GM23248 (cell line): ENCODE measurements around the gene SRCIN1. TPM values are rescaled to one million over a fixed set of nuclear protein-coding genes. Genes with fewer than 3 reads are reported as not detected.
"Not testable (repeated sequence)": the region's sequence is repeated elsewhere in the genome, so short reads cannot be mapped to it uniquely, and the experiment has no call there.

Experiments used
- DNase-seq: peaks from one replicate; pipeline ENCODE4 v3.0.0-alpha.2; 2015
- H2AFZ ChIP-seq: fragments of 200-600 bp; sonication (generic); 2 replicates; pipeline ENCODE4 v1.6.1; 2016; ENCODE audit warnings: antibody characterized with exemption
- H3F3A ChIP-seq: fragments of 200-600 bp; sonication (generic); 2 replicates; pipeline ENCODE4 v1.6.1; 2016; ENCODE audit warnings: mild to moderate bottlenecking, antibody characterized with exemption, mixed run types; ENCODE audit not compliant: insufficient read depth
- H3K27ac ChIP-seq: fragments of 200-600 bp; sonication (generic); 2 replicates; pipeline ENCODE4 v1.5.1; 2016; ENCODE audit warnings: mild to moderate bottlenecking
- H3K27me3 ChIP-seq: fragments of 200-600 bp; sonication (generic); replicated peaks from 2 replicates; pipeline ENCODE4 v1.6.1; 2016; ENCODE audit warnings: mild to moderate bottlenecking; ENCODE audit not compliant: insufficient read depth
- H3K36me3 ChIP-seq: fragments of 200-600 bp; sonication (generic); 2 replicates; pipeline ENCODE4 v1.6.1; 2016; ENCODE audit warnings: low read depth, mild to moderate bottlenecking
- H3K4me1 ChIP-seq: fragments of 200-600 bp; sonication (generic); 2 replicates; pipeline ENCODE4 v1.6.1; 2016; ENCODE audit warnings: mild to moderate bottlenecking; ENCODE audit not compliant: insufficient read depth
- H3K4me2 ChIP-seq: fragments of 200-600 bp; sonication (generic); one replicate; pipeline ENCODE4 v1.6.1; 2016; ENCODE audit warnings: mild to moderate bottlenecking; ENCODE audit not compliant: unreplicated experiment
- H3K4me3 ChIP-seq: fragments of 200-600 bp; sonication (generic); 2 replicates; pipeline ENCODE4 v1.5.1; 2016; ENCODE audit warnings: mild to moderate bottlenecking
- H3K79me2 ChIP-seq: fragments of 200-600 bp; sonication (generic); 2 replicates; pipeline ENCODE4 v1.6.1; 2016; ENCODE audit warnings: mild to moderate bottlenecking; ENCODE audit not compliant: insufficient read depth
- H3K9ac ChIP-seq: fragments of 200-600 bp; sonication (generic); 2 replicates; pipeline ENCODE4 v1.6.1; 2016; ENCODE audit warnings: mild to moderate bottlenecking
- H3K9me2 ChIP-seq: fragments of 200-600 bp; sonication (generic); 2 replicates; pipeline ENCODE4 v1.6.1; 2016; ENCODE audit warnings: mixed run types, mild to moderate bottlenecking, moderate library complexity; ENCODE audit not compliant: insufficient read depth
- H3K9me3 ChIP-seq: fragments of 200-600 bp; sonication (generic); one replicate; pipeline ENCODE4 v1.6.1; 2017; ENCODE audit warnings: low read depth
- H4K20me1 ChIP-seq: fragments of 200-600 bp; sonication (generic); 2 replicates; pipeline ENCODE4 v1.6.0; 2016; ENCODE audit not compliant: insufficient read depth
- WGBS, 2 experiments: methylation state at CpG; one replicate each; pipeline ENCODE4 v1.1.6; 2015 to 2017; ENCODE audit warnings: low lambda C conversion rate in 2 of 2, low coverage in 1 of 2; ENCODE audit errors: missing lambda C conversion rate in 2 of 2; 5-methylcytosine and 5-hydroxymethylcytosine counted together
- in situ Hi-C: fragments of 300-500 bp; cut with MboI; formaldehyde crosslinking; loops from 2 replicates; pipeline ENCODE4 v1.15.0; 2020
- polyA plus RNA-seq: library from polyadenylated mRNA; unstranded; fragments of >200 nt; fragmentation: Nextera tagmentation; extraction: Ambion mirVana; gene quantifications from 2 replicates; pipeline ENCODE4 v1.2.1, GENCODE V29; 2016
- total RNA-seq: library from RNA; depleted of rRNA; stranded (reverse); fragments of >200 nt; shearing (Covaris generic); gene quantifications from 2 replicates; pipeline ENCODE4 v1.2.3, GENCODE V29; 2014

SRCIN1 gene
- total and polyA plus RNA-seq, 2 experiments from 2014 or later: not detected

- Histone ChIP-seq H3K79me2 (peaks cover 41% of the 10 kb centered on the region), H3K27ac (0 out of 2 replicates have a peak overlapping the region, but pooled peaks have one; percentile 15), H3K36me3 (peaks cover 35% of the 10 kb centered on the region)
- H3K9ac ChIP-seq, H3F3A ChIP-seq, H3K9me3 ChIP-seq, H3K9me2 ChIP-seq, H2AFZ ChIP-seq, H3K27me3 ChIP-seq, H3K4me1 ChIP-seq, in situ Hi-C loops, H4K20me1 ChIP-seq, H3K4me3 ChIP-seq, H3K4me2 ChIP-seq: not testable (repeated sequence)
- 49 to 50% methylated on average over 12 to 13 of the region's 14 CpGs for WGBS, 2 experiments
- DNase-seq: peak; percentile 85
Observed at GRCh38 chr17:38492067-38493040, 113.4 kb downstream of the SRCIN1 start.

DNA sequence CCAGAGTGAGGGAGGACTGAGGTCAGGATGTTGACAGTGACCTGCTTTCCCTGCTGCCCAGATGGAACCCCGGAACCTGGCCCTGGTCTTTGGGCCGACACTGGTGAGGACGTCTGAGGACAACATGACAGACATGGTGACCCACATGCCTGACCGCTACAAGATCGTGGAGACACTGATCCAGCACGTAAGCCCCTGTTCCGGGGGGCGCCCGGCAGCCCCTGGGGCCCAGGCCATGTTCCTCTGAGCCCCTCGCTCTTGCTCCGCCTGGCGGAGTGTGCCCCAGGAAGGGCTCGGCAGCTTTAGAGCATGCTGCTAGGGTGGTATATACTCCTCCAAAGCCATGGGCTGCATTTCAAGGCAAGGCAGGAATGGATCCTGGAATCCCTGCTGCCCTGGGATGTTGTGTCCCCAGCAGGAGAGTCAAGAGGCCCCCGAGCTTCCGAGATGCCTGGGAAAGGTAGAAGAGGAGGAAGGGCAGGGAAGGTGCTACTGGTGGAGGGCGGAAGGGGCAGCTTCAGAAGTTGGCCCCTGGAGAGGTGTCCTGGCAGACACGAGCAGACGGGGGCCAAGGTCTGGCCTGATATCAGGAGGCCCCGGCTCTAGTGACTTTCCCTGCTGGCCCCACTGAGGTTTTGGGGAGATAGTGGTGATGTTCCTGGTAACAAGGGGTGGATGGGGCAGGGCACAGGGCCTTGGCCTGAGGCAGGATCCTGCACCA lies 114.2 kb downstream of the SRCIN1 start:
- peaks cover 33% of the 10 kb centered on the region for H3K36me3 ChIP-seq
- H4K20me1 ChIP-seq, DNase-seq, H3K9me3 ChIP-seq, H3K27me3 ChIP-seq, H3K4me1 ChIP-seq, H3F3A ChIP-seq, H3K9me2 ChIP-seq, H3K27ac ChIP-seq, H3K9ac ChIP-seq, H3K4me2 ChIP-seq, H3K4me3 ChIP-seq, in situ Hi-C loops, H2AFZ ChIP-seq: not testable (repeated sequence)
- peaks cover 37% of the 10 kb centered on the region for H3K79me2 ChIP-seq
- 82 to 84% methylated on average over 18 to 19 of the region's 19 CpGs for WGBS, 2 experiments

DNA sequence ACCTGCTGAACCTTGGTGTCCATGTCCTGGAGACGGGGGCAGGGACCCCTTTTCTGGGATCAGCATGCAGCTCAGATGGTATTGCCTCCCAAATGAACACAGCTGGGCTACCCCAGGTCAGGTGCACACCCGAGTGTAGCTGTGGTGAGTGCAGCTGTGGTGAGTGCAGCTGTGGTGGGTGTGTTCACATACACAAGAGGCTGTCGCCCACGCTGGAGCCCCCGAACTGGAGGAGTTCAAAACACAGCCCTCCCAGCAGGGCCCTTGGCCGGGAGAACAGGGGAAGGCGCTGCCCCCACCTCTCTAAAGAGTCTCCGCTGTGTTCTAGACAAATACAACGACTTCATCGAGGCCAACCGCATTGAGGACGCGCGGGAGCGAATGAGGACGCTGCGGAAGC lies 116.0 kb downstream of the SRCIN1 start:
- not testable (repeated sequence) for H2AFZ ChIP-seq, H3F3A ChIP-seq, H3K4me2 ChIP-seq, H3K9ac ChIP-seq, H3K27ac ChIP-seq, H3K4me3 ChIP-seq, H3K27me3 ChIP-seq, DNase-seq, H3K9me3 ChIP-seq, H3K4me1 ChIP-seq, H3K9me2 ChIP-seq, H4K20me1 ChIP-seq
- Histone ChIP-seq H3K79me2 (peaks cover 44% of the 10 kb centered on the region), H3K36me3 (peaks cover 31% of the 10 kb centered on the region)
- 91 to 93% methylated on average over 17 of the region's 17 CpGs for WGBS, 2 experiments
- in situ Hi-C loops: loop anchor here (10.0 kb wide), 1 partner anchor 55 kb away; no protein-coding TSS in a partner anchor

GRCh38 chr17:38485681-38486298 lies 120.0 kb downstream of the SRCIN1 start:
- in situ Hi-C loops: loop anchor here (10.0 kb wide), 1 partner anchor 51 kb away; no protein-coding TSS in a partner anchor
- WGBS, 2 experiments: 56 to 74% methylated on average over 11 to 13 of the region's 13 CpGs
- DNase-seq: not testable (repeated sequence)

More at GRCh38 chr17:38485681-38486298, 120.0 kb downstream of the SRCIN1 start:
- H3K27me3 ChIP-seq, H3K4me2 ChIP-seq, H3K4me3 ChIP-seq, H3K4me1 ChIP-seq, H3K9me2 ChIP-seq, H4K20me1 ChIP-seq, H3K9me3 ChIP-seq, H2AFZ ChIP-seq, H3K9ac ChIP-seq: not testable (repeated sequence)
- H3K27ac ChIP-seq: 0 out of 2 replicates have a peak overlapping the region, but pooled peaks have one; percentile 51
- peaks cover 15% of the 10 kb centered on the region for H3F3A ChIP-seq
- H3K36me3 ChIP-seq: peaks cover 27% of the 10 kb centered on the region
- H3K79me2 ChIP-seq: peaks cover 40% of the 10 kb centered on the region
